Breast epithelium (tissue), 3 donors: ENCODE data around the gene STARD7.

Experiments used
- CTCF ChIP-seq, 3 donors: fragments of 450-650 bp; IDR thresholded peaks; one replicate each; pipeline ENCODE4 v1.5.1; 2016 to 2017; ENCODE audit warnings: antibody characterized with exemption in 3 of 3, mild to moderate bottlenecking in 3 of 3, moderate library complexity in 3 of 3
- POLR2A ChIP-seq: fragments of 450-650 bp; IDR thresholded peaks from one replicate; pipeline ENCODE4 v1.6.1; 2016; ENCODE audit warnings: antibody characterized with exemption, mild to moderate bottlenecking, moderate library complexity

DNA sequence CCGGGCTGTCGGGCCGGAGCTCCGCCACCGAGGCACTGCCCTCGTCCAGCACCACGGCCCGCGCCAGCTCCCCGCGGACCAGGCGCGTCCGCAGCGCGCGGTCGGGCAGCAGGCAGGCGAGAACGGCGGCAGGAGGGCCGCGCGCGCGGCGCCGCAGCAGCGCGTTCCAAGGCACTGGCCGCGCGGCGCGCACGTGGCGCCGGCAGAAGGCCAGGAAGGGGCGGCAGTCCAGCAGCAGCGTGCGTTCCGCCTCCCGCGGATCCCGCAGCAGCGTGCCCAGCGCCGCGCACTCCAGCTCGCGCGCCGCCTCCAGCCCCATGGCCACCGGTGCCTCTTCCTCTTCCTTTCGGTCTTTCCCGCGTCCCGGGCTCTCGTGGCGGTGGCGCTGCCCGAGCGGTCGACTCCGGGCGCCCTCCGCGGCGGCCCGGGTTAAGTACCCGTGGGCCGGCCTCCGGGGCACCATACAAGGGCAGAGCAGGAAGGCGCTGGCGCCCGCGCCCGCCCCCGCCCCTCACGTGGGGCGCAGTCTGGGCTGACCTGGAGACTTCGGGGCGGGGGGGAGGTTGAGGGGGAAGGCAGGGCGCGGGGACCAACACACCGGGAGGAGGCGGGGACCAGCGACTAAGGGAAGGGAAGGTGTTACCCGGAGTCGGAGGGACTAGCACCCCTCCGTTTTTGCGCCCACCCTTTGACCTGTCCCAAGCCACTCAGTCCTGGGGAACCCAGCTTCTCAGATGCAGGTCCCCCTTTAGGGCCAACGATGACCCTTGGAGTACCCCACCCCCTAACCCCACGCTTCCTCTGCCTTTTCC is 63.4 kb downstream of the STARD7 start, which contains the start of gene DUSP2:
- TF ChIP-seq CTCF (IDR thresholded peaks at IDR 0.05): no peak
- TF ChIP-seq POLR2A: no peak
